ENCODE data around the gene GID8. TPM values are rescaled to one million over a fixed set of nuclear protein-coding genes. Genes with fewer than 3 reads are reported as not detected.

Gene GID8
- total and polyA plus RNA-seq, 4 donors, result 10.2 to 23.6 (median 14.6) TPM

GRCh38 chr20:62925076-62925419 is 12.9 kb upstream of the GID8 start:
- TF ChIP-seq YY1 (IDR thresholded peaks at IDR 0.05) (no peak), SP1 (IDR thresholded peaks at IDR 0.05) (no peak), RXRA (IDR thresholded peaks at IDR 0.05) (no peak), ZBTB33 (IDR thresholded peaks at IDR 0.05) (no peak), FOXA1 (IDR thresholded peaks at IDR 0.05) (no peak), GABPA (IDR thresholded peaks at IDR 0.05 in 1 of 2, conservative IDR thresholded peaks at IDR 0.05 in 1 of 2) (no peak)
- no peaks in the 10 kb centered on the region for H3K36me3 ChIP-seq (ENCODE audit: control insufficient read depth in 4 of 4, insufficient read depth in 3 of 4, low read depth in 1 of 4, low read length in 3 of 4)
- under 1% methylated on average over 4 of the region's 4 CpGs for WGBS
- no peak for DNase-seq (ENCODE audit: low spot score)
- H3K9ac ChIP-seq (ENCODE audit: low read depth in 1 of 2, low read length in 2 of 2), result peak overlapping the region; percentile 97 to 99
- peak overlapping the region; percentile 98 to 99 for H3K27ac ChIP-seq (ENCODE audit: low read depth in 1 of 2, low read length in 2 of 2)
- no peaks in the 10 kb centered on the region for H3K27me3 ChIP-seq (ENCODE audit: control insufficient read depth in 4 of 4, insufficient read depth in 4 of 4, low read length in 3 of 4)
- no peaks in the 10 kb centered on the region for H3K9me3 ChIP-seq (ENCODE audit: control insufficient read depth in 4 of 4, low read length in 3 of 4)
- peak overlapping the region; percentile 92 for H3K4me3 ChIP-seq (ENCODE audit: low read depth in 1 of 3, low read length in 3 of 3)
- H3K4me1 ChIP-seq (ENCODE audit: control insufficient read depth in 4 of 4, insufficient read depth in 4 of 4, low read length in 3 of 4), result peaks cover 33 to 77% (median 66%) of the 10 kb centered on the region in 4 donors

GRCh38 chr20:62925420-62926228 is 12.3 kb upstream of the GID8 start:
- Histone ChIP-seq H3K27ac (ENCODE audit: low read depth in 1 of 2, low read length in 2 of 2) (peak overlapping the region; percentile 98 to 99), H3K36me3 (ENCODE audit: control insufficient read depth in 4 of 4, insufficient read depth in 3 of 4, low read depth in 1 of 4, low read length in 3 of 4) (no peaks in the 10 kb centered on the region), H3K9me3 (ENCODE audit: control insufficient read depth in 4 of 4, low read length in 3 of 4) (no peaks in the 10 kb centered on the region), H3K4me1 (ENCODE audit: control insufficient read depth in 4 of 4, insufficient read depth in 4 of 4, low read length in 3 of 4) (peaks cover 30 to 76% (median 64%) of the 10 kb centered on the region in 4 donors), H3K9ac (ENCODE audit: low read depth in 1 of 2, low read length in 2 of 2) (peak overlapping the region; percentile 97 to 99), H3K4me3 (ENCODE audit: low read depth in 1 of 3, low read length in 3 of 3) (peak overlapping the region; percentile 92), H3K27me3 (ENCODE audit: control insufficient read depth in 4 of 4, insufficient read depth in 4 of 4, low read length in 3 of 4) (no peaks in the 10 kb centered on the region)
- TF ChIP-seq YY1 (IDR thresholded peaks at IDR 0.05) (peak; percentile 9), JUND (IDR thresholded peaks at IDR 0.05) (no peak)
- WGBS, result under 1% methylated on average over 63 of the region's 63 CpGs
- peak; percentile 50 for DNase-seq (ENCODE audit: low spot score)

- Histone ChIP-seq H3K27me3 (ENCODE audit: control insufficient read depth in 4 of 4, insufficient read depth in 4 of 4, low read length in 3 of 4) (no peaks in the 10 kb centered on the region), H3K9ac (ENCODE audit: low read depth in 1 of 2, low read length in 2 of 2) (peak within 1 kb of the TSS; percentile 97 to 99), H3K4me1 (ENCODE audit: control insufficient read depth in 4 of 4, insufficient read depth in 4 of 4, low read length in 3 of 4) (peaks cover 28 to 71% (median 63%) of the 10 kb centered on the region in 4 donors), H3K9me3 (ENCODE audit: control insufficient read depth in 4 of 4, low read length in 3 of 4) (no peaks in the 10 kb centered on the region), H3K27ac (ENCODE audit: low read depth in 1 of 2, low read length in 2 of 2) (peak within 1 kb of the TSS; percentile 98 to 99), H3K4me3 (ENCODE audit: low read depth in 1 of 3, low read length in 3 of 3) (peak within 1 kb of the TSS; percentile 92), H3K36me3 (ENCODE audit: control insufficient read depth in 4 of 4, insufficient read depth in 3 of 4, low read depth in 1 of 4, low read length in 3 of 4) (no peaks in the 10 kb centered on the region)
- DNase-seq (ENCODE audit: low spot score), result peak; percentile 89
- TF ChIP-seq RAD21 (IDR thresholded peaks at IDR 0.05), result peak in 1 of 2 donors; percentile 31
- TF ChIP-seq FOXA2 (IDR thresholded peaks at IDR 0.05), result no peak
- TF ChIP-seq, protein P1, sequence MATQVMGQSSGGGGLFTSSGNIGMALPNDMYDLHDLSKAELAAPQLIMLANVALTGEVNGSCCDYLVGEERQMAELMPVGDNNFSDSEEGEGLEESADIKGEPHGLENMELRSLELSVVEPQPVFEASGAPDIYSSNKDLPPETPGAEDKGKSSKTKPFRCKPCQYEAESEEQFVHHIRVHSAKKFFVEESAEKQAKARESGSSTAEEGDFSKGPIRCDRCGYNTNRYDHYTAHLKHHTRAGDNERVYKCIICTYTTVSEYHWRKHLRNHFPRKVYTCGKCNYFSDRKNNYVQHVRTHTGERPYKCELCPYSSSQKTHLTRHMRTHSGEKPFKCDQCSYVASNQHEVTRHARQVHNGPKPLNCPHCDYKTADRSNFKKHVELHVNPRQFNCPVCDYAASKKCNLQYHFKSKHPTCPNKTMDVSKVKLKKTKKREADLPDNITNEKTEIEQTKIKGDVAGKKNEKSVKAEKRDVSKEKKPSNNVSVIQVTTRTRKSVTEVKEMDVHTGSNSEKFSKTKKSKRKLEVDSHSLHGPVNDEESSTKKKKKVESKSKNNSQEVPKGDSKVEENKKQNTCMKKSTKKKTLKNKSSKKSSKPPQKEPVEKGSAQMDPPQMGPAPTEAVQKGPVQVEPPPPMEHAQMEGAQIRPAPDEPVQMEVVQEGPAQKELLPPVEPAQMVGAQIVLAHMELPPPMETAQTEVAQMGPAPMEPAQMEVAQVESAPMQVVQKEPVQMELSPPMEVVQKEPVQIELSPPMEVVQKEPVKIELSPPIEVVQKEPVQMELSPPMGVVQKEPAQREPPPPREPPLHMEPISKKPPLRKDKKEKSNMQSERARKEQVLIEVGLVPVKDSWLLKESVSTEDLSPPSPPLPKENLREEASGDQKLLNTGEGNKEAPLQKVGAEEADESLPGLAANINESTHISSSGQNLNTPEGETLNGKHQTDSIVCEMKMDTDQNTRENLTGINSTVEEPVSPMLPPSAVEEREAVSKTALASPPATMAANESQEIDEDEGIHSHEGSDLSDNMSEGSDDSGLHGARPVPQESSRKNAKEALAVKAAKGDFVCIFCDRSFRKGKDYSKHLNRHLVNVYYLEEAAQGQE (IDR thresholded peaks at IDR 0.05), result peak; percentile 11
- peak; percentile 50 for TF ChIP-seq YY1 (IDR thresholded peaks at IDR 0.05)
- TF ChIP-seq EGR1 (IDR thresholded peaks at IDR 0.05; ENCODE audit: low read depth in 2 of 2), result peak in 1 of 2 donors; percentile 64
- TF ChIP-seq, protein P2, sequence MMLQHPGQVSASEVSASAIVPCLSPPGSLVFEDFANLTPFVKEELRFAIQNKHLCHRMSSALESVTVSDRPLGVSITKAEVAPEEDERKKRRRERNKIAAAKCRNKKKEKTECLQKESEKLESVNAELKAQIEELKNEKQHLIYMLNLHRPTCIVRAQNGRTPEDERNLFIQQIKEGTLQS (IDR thresholded peaks at IDR 0.05), result no peak
- TF ChIP-seq, protein P3, sequence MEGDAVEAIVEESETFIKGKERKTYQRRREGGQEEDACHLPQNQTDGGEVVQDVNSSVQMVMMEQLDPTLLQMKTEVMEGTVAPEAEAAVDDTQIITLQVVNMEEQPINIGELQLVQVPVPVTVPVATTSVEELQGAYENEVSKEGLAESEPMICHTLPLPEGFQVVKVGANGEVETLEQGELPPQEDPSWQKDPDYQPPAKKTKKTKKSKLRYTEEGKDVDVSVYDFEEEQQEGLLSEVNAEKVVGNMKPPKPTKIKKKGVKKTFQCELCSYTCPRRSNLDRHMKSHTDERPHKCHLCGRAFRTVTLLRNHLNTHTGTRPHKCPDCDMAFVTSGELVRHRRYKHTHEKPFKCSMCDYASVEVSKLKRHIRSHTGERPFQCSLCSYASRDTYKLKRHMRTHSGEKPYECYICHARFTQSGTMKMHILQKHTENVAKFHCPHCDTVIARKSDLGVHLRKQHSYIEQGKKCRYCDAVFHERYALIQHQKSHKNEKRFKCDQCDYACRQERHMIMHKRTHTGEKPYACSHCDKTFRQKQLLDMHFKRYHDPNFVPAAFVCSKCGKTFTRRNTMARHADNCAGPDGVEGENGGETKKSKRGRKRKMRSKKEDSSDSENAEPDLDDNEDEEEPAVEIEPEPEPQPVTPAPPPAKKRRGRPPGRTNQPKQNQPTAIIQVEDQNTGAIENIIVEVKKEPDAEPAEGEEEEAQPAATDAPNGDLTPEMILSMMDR (IDR thresholded peaks at IDR 0.05; ENCODE audit: low read depth, low read length, missing input control), result peak; percentile 60
- 3% methylated on average over 92 of the region's 92 CpGs for WGBS
These were observed 11.5 kb upstream of the GID8 start, which contains the start of gene DIDO1 for GRCh38 chr20:62926229-62927127. Gene DIDO1 (minus strand): TSS chr20:62926505.

All from liver (tissue), 9 donors.